ENCODE results near the gene DDR2.

DNA sequence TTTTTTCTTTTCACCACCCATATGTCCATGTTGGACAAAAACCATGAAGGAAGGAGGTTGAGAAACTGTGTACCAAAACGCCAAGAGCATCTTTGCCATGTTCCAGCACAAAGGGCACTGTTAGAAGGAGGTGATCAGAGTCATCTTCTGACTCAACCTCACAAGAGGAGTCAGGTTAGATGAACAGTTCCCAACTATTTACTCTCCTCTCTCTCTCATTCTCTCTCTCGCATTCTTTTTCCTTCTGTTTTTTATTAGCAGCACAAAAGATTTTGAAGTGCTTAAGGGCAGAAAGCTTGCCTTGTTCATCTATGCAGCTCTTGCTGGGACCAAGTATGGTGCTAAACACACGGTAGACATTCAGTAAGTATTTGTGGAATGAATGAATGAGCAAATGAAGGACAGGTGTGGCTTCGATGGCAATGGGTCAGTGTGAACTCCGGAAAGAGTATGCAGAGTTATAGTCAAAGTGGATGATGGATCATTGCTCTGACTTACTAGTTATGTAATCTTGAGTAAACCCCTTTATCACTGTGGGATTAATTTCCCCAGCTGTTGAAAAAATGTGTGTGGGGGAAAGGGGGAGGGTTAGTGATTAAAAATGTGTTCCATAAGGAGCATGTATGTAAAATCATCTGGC, 33.9 kb downstream of the DDR2 start:
- TF ChIP-seq EZH2 (IDR thresholded peaks at IDR 0.05) (no peak), POLR2AphosphoS5 (IDR thresholded peaks at IDR 0.05; ENCODE audit: borderline replicate concordance, low read depth, low read length) (no peak)
